Chondrocyte (in vitro differentiated cells): ENCODE measurements around the gene SPTLC3. TPM values are rescaled to one million over a fixed set of nuclear protein-coding genes. Genes with fewer than 3 reads are reported as not detected.

Experiments
- DNase-seq: peaks from one replicate; pipeline ENCODE4 v3.0.0; 2021; ENCODE audit warnings: mixed read lengths, low spot score
- H3K27ac Mint-ChIP-seq: one replicate; pipeline ENCODE4 v1.8.0; 2021; ENCODE audit warnings: mild to moderate bottlenecking, moderate library complexity, mixed read lengths; ENCODE audit not compliant: unreplicated experiment
- H3K27me3 Mint-ChIP-seq: 2 replicates; pipeline ENCODE4 v1.8.0; 2021; ENCODE audit warnings: low read depth, mixed read lengths
- H3K36me3 Mint-ChIP-seq: 2 replicates; pipeline ENCODE4 v1.8.0; 2021; ENCODE audit warnings: low read depth, mixed read lengths
- H3K4me1 Mint-ChIP-seq: 2 replicates; pipeline ENCODE4 v1.8.0; 2021; ENCODE audit warnings: low read depth, mild to moderate bottlenecking, mixed read lengths
- H3K4me3 Mint-ChIP-seq: one replicate; pipeline ENCODE4 v1.8.0; 2021; ENCODE audit warnings: mild to moderate bottlenecking, moderate library complexity, mixed read lengths; ENCODE audit not compliant: unreplicated experiment
- H3K9me3 Mint-ChIP-seq: 2 replicates; pipeline ENCODE4 v1.8.0; 2021; ENCODE audit warnings: low read depth, mixed read lengths
- CTCF ChIP-seq: fragments of 200-600 bp; sonication (generic); IDR thresholded peaks from 2 replicates; pipeline ENCODE4 v1.5.0; 2021; ENCODE audit warnings: antibody characterized with exemption, mild to moderate bottlenecking, moderate library complexity
- total RNA-seq: library from RNA; stranded (reverse); gene quantifications from 3 replicates; pipeline ENCODE4 v1.2.1, GENCODE V29; 2021

Gene SPTLC3
- total RNA-seq, 1 donor from 2014 or later = 5.0 TPM

GRCh38 chr20:12987261-12987660 lies 21.5 kb upstream of the SPTLC3 start:
- peaks cover 4% of the 10 kb centered on the region for H3K4me1 Mint-ChIP-seq
- H3K27me3 Mint-ChIP-seq = no peaks in the 10 kb centered on the region
- no peaks in the 10 kb centered on the region for H3K9me3 Mint-ChIP-seq
- no peak overlapping the region for H3K27ac Mint-ChIP-seq
- H3K4me3 Mint-ChIP-seq = no peak overlapping the region
- no peak for TF ChIP-seq CTCF
- no peaks in the 10 kb centered on the region for H3K36me3 Mint-ChIP-seq
- DNase-seq = no peak

- H3K9me3 Mint-ChIP-seq = peaks cover under 1% of the 10 kb centered on the region
- H3K27me3 Mint-ChIP-seq = no peaks in the 10 kb centered on the region
Observed at GRCh38 chr20:12989586-12990115, 19.1 kb upstream of the SPTLC3 start.

GRCh38 chr20:12997128-12997655 lies 11.6 kb upstream of the SPTLC3 start:
- no peak for DNase-seq
- Mint-ChIP-seq H3K36me3 (no peaks in the 10 kb centered on the region), H3K27ac (no peak overlapping the region), H3K9me3 (peaks cover 2% of the 10 kb centered on the region), H3K4me1 (peaks cover 25% of the 10 kb centered on the region), H3K4me3 (no peak overlapping the region), H3K27me3 (no peaks in the 10 kb centered on the region)
- no peak for TF ChIP-seq CTCF

More at GRCh38 chr20:12989586-12990115, 19.1 kb upstream of the SPTLC3 start:
- Mint-ChIP-seq H3K4me3 (no peak overlapping the region), H3K4me1 (peaks cover 12% of the 10 kb centered on the region), H3K36me3 (no peaks in the 10 kb centered on the region), H3K27ac (no peak overlapping the region)
- no peak for DNase-seq
- TF ChIP-seq CTCF = no peak

GRCh38 chr20:12998046-12998445 lies 10.7 kb upstream of the SPTLC3 start:
- no peak for DNase-seq
- Mint-ChIP-seq H3K4me1 (peaks cover 25% of the 10 kb centered on the region), H3K36me3 (no peaks in the 10 kb centered on the region), H3K4me3 (no peak overlapping the region), H3K27ac (no peak overlapping the region), H3K9me3 (peaks cover 2% of the 10 kb centered on the region), H3K27me3 (no peaks in the 10 kb centered on the region)
- TF ChIP-seq CTCF = no peak

GRCh38 chr20:12999201-12999600 lies 9.6 kb upstream of the SPTLC3 start:
- H3K9me3 Mint-ChIP-seq = peaks cover 2% of the 10 kb centered on the region
- no peak overlapping the region for H3K4me3 Mint-ChIP-seq
- no peak for DNase-seq
- H3K4me1 Mint-ChIP-seq = peaks cover 15% of the 10 kb centered on the region
- no peak for TF ChIP-seq CTCF
- H3K27ac Mint-ChIP-seq = no peak overlapping the region
- H3K27me3 Mint-ChIP-seq = no peaks in the 10 kb centered on the region
- H3K36me3 Mint-ChIP-seq = no peaks in the 10 kb centered on the region
